A673 (cell line): ENCODE results near the gene OPRM1. TPM values are rescaled to one million over a fixed set of nuclear protein-coding genes. Genes with fewer than 3 reads are reported as not detected.

ENCODE experiments used
- BruUV-seq: library from RNA; stranded (reverse); fragments of 400-500 nt; replicated peaks from 2 replicates; lab custom pipeline; 2021; lab: Mats Ljungman, UMichigan
- CTCF ChIA-PET: fragments of 300-600 bp; sonication (Branson Sonifier 250); formaldehyde crosslinking; loops from one replicate; lab custom pipeline; 2022; ENCODE audit warnings: antibody characterized with exemption; lab: Charles Lee
- POLR2A ChIA-PET: fragments of 300-600 bp; sonication (Branson Sonifier 250); formaldehyde crosslinking; loops from one replicate; lab custom pipeline; 2022; ENCODE audit warnings: antibody characterized with exemption; ENCODE audit not compliant: low non-redundant PET; lab: Charles Lee
- DNase-seq: peaks from one replicate; pipeline ENCODE4 v3.0.0-alpha.2; 2015; ENCODE audit warnings: low spot score
- H3K27ac ChIP-seq: fragments of 200-600 bp; sonication (generic); 2 replicates; pipeline ENCODE4 v1.5.1; 2016; ENCODE audit warnings: mixed run types, low read depth, mild to moderate bottlenecking, mixed read lengths, antibody characterized with exemption, low read length; ENCODE audit not compliant: poor library complexity, severe bottlenecking
- H3K27me3 ChIP-seq: fragments of 200-600 bp; sonication (generic); replicated peaks from 2 replicates; pipeline ENCODE4 v1.6.1; 2017; ENCODE audit warnings: mixed run types, low read depth, mild to moderate bottlenecking, mixed read lengths, antibody characterized with exemption, low read length; ENCODE audit not compliant: insufficient read depth, poor library complexity
- H3K36me3 ChIP-seq: fragments of 200-600 bp; sonication (generic); 2 replicates; pipeline ENCODE4 v1.6.1; 2016; ENCODE audit warnings: mixed run types, mild to moderate bottlenecking, mixed read lengths, antibody characterized with exemption, low read length; ENCODE audit not compliant: insufficient read depth, poor library complexity, severe bottlenecking
- H3K4me1 ChIP-seq: fragments of 200-600 bp; sonication (generic); 2 replicates; pipeline ENCODE4 v1.6.1; 2017; ENCODE audit warnings: mixed run types, mild to moderate bottlenecking, mixed read lengths, antibody characterized with exemption, low read length; ENCODE audit not compliant: insufficient read depth, poor library complexity, severe bottlenecking
- H3K4me3 ChIP-seq: fragments of 200-600 bp; sonication (generic); 2 replicates; pipeline ENCODE4 v1.5.1; 2016; ENCODE audit warnings: low read depth, mixed run types, mild to moderate bottlenecking, mixed read lengths, low read length; ENCODE audit not compliant: poor library complexity, severe bottlenecking
- H3K9me3 ChIP-seq: fragments of 200-600 bp; sonication (generic); 2 replicates; pipeline ENCODE4 v1.6.1; 2016; ENCODE audit warnings: mixed run types, low read depth, mild to moderate bottlenecking, mixed read lengths, antibody characterized with exemption, low read length; ENCODE audit not compliant: poor library complexity, severe bottlenecking
- EZH2 ChIP-seq: fragments of 200-600 bp; sonication (generic); IDR thresholded peaks from 2 replicates; pipeline ENCODE4 v1.6.1; 2017; ENCODE audit warnings: borderline replicate concordance, low read depth, mild to moderate bottlenecking, mixed read lengths, antibody characterized with exemption, low read length; ENCODE audit not compliant: poor library complexity, severe bottlenecking
- intact Hi-C: fragments of 100-400 bp; cut with micrococcal nuclease; formaldehyde crosslinking; loops from one replicate; pipeline ENCODE4 v1.10.0; 2022; ENCODE audit not compliant: unreplicated experiment
- total RNA-seq: library from RNA; stranded (reverse); gene quantifications from 2 replicates; pipeline ENCODE4 v1.2.3, GENCODE V29; 2021
- TF ChIP-seq, protein P1 (sequence below): fragments of 300-800, 200-600 bp; sonication (generic); conservative IDR thresholded peaks from 2 replicates; pipeline ENCODE4 v1.5.1; 2017; ENCODE audit warnings: low read depth, mild to moderate bottlenecking, antibody characterized with exemption, low read length, moderate library complexity, mixed read lengths

Gene OPRM1
- total RNA-seq, 1 experiment from 2014 or later: not detected

DNA sequence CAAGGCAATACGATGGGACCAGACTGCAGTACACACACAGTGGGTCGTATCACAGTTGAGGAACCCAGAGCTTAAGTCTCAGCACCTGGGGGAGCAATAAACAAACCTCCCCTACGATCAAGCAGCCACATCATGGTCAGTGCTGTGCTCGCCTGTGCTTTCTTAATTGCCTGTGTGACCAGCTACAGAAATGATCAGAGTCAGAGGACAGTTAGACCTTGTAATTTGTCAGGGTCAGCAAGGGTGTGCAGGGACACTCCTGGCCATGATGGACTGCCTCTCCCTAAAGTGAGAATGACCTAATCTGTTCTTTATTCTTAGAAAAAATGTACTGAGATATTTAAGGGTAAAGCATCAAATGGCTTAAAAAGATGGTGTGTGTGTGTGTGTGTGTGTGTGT is 78.4 kb downstream of the OPRM1 start:
- Histone ChIP-seq H3K27ac (no peak overlapping the region), H3K4me3 (no peak overlapping the region), H3K36me3 (no peaks in the 10 kb centered on the region), H3K4me1 (no peaks in the 10 kb centered on the region), H3K27me3 (no peaks in the 10 kb centered on the region), H3K9me3 (no peaks in the 10 kb centered on the region)
- no peak for DNase-seq
- POLR2A ChIA-PET: no interaction called here
- CTCF ChIA-PET: no interaction called here
- no TSS peak for BruUV-seq
- TF ChIP-seq, protein P1, sequence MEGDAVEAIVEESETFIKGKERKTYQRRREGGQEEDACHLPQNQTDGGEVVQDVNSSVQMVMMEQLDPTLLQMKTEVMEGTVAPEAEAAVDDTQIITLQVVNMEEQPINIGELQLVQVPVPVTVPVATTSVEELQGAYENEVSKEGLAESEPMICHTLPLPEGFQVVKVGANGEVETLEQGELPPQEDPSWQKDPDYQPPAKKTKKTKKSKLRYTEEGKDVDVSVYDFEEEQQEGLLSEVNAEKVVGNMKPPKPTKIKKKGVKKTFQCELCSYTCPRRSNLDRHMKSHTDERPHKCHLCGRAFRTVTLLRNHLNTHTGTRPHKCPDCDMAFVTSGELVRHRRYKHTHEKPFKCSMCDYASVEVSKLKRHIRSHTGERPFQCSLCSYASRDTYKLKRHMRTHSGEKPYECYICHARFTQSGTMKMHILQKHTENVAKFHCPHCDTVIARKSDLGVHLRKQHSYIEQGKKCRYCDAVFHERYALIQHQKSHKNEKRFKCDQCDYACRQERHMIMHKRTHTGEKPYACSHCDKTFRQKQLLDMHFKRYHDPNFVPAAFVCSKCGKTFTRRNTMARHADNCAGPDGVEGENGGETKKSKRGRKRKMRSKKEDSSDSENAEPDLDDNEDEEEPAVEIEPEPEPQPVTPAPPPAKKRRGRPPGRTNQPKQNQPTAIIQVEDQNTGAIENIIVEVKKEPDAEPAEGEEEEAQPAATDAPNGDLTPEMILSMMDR: no peak
- no peak for TF ChIP-seq EZH2
- intact Hi-C loops: no loop called here

DNA sequence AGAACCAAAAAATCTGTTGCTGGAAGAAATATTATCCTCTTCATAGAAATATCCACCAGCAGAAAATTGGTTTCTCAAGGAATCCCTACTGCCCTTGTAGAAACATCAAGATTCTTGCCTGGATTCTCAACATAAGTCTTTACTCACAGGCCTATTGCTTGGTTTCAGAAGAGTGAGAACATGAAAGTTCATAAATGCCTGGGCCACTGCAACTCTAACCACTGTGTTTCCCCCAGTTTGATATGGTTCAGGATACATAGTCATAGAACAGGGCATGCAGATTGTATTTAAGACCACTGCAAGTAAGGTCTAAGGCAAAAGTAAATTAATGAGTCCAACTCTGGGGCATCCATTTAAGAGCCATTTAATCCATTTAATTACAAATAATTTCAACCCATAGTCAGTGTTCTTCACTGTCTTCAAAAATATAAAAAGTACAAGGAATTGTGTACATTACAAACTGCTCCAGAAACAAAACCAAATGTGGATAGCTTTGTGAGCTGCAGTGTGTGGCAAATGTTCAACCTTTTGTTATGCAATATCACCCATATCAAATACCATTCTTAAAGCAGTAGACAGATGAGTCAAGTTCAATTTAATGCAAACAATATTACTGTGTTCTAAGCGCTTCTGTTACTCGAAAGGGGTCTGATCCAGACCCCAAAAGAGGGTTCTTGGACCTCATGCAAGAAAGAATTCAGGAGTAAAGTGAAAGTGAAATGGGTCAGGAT is 83.3 kb downstream of the OPRM1 start:
- Histone ChIP-seq H3K27ac (no peak overlapping the region), H3K4me3 (no peak overlapping the region), H3K9me3 (no peaks in the 10 kb centered on the region), H3K27me3 (no peaks in the 10 kb centered on the region), H3K36me3 (no peaks in the 10 kb centered on the region), H3K4me1 (no peaks in the 10 kb centered on the region)
- POLR2A ChIA-PET: no interaction called here
- TF ChIP-seq, protein P1: no peak
- no peak for TF ChIP-seq EZH2
- no TSS peak for BruUV-seq
- no peak for DNase-seq
- CTCF ChIA-PET: no interaction called here
- intact Hi-C loops: no loop called here

DNA sequence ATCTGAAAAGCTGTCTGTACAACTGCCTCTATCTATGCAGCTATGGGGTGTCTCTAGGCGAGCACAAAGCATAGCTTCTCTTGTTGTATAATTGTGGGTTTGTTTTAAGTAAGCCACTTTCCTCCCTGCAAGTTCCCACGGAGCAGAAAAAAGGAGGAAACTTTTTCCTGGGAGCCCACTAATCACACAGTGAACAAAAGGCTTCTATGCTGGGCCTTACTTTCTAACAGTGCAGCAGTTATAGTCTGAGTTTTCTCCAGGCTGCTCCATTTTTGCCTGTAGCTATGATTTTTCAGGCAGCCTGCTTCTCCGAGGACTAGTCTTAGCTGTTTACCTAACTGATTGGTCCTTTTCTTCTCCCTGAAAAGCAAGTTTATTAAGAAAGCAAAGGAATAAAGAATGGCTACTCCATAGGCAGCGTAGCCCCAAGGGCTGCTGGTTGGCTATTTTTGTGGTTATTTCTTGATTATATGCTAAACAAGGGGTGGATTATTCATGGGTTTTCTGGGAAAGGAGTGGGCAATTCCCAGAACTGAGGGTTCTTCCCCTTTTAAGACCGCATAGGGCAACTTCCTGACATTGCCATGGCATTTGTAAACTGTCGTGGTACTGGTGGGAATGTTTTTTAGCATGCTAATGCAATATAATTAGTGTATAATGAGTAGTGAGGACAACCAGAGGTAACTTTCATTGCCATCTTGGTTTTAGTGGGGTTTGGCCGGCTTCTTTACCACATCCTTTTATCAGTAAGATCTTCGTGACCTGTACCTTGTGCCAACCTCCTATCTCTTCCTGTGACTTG is 84.3 kb downstream of the OPRM1 start:
- Histone ChIP-seq H3K4me1 (peaks cover 5% of the 10 kb centered on the region), H3K4me3 (no peak overlapping the region), H3K9me3 (no peaks in the 10 kb centered on the region), H3K27ac (no peak overlapping the region), H3K27me3 (no peaks in the 10 kb centered on the region), H3K36me3 (no peaks in the 10 kb centered on the region)
- POLR2A ChIA-PET: no interaction called here
- no peak for TF ChIP-seq EZH2
- TF ChIP-seq, protein P1: no peak
- intact Hi-C loops: no loop called here
- CTCF ChIA-PET: no interaction called here
- no peak for DNase-seq
- BruUV-seq: no TSS peak
